Parathyroid adenoma (tissue), 2 donors: Measurements from ENCODE around the gene MRGPRF.

Experiments used
- H2AFZ ChIP-seq: fragments of 300-600 bp; sonication (generic); one replicate; pipeline ENCODE4 v1.7.0; 2017; ENCODE audit warnings: antibody characterized with exemption, mild to moderate bottlenecking
- H3K27ac ChIP-seq: fragments of 300-600 bp; sonication (generic); one replicate; pipeline ENCODE4 v1.7.0; 2017
- H3K27me3 ChIP-seq: fragments of 300-600 bp; sonication (generic); one replicate; pipeline ENCODE4 v1.7.0; 2017; ENCODE audit warnings: low read length; ENCODE audit not compliant: control insufficient read depth, insufficient read depth
- H3K36me3 ChIP-seq: fragments of 300-600 bp; sonication (generic); one replicate; pipeline ENCODE4 v1.7.0; 2017; ENCODE audit warnings: low read length; ENCODE audit not compliant: control insufficient read depth, insufficient read depth
- H3K4me1 ChIP-seq: fragments of 300-600 bp; sonication (generic); one replicate; pipeline ENCODE4 v1.7.0; 2017; ENCODE audit warnings: control low read depth
- H3K4me2 ChIP-seq: fragments of 300-600 bp; sonication (generic); one replicate; pipeline ENCODE4 v1.7.0; 2017; ENCODE audit warnings: low read length
- H3K4me3 ChIP-seq: fragments of 300-600 bp; sonication (generic); one replicate; pipeline ENCODE4 v1.7.0; 2017; ENCODE audit warnings: low read depth, low read length
- H3K79me2 ChIP-seq: fragments of 300-600 bp; sonication (generic); one replicate; pipeline ENCODE4 v1.7.0; 2017; ENCODE audit warnings: control low read depth
- H3K9ac ChIP-seq: fragments of 300-600 bp; sonication (generic); one replicate; pipeline ENCODE4 v1.7.0; 2017; ENCODE audit warnings: mild to moderate bottlenecking
- H3K9me3 ChIP-seq: fragments of 300-600 bp; sonication (generic); one replicate; pipeline ENCODE4 v1.7.0; 2017; ENCODE audit warnings: low read length; ENCODE audit not compliant: control insufficient read depth
- TF ChIP-seq, protein P1 (sequence below): fragments of 300-600 bp; sonication (generic); IDR thresholded peaks from one replicate; pipeline ENCODE4 v1.7.0; 2017; ENCODE audit warnings: antibody characterized with exemption, mild to moderate bottlenecking
- donor health status: primary hyperparathyroidism.

Gene MRGPRF

GRCh38 chr11:69022260-69022659 lies 9.2 kb upstream of the MRGPRF start:
- H3K27ac ChIP-seq, result no peak overlapping the region
- no peaks in the 10 kb centered on the region for H3K27me3 ChIP-seq
- no peak overlapping the region for H3K9ac ChIP-seq

DNA sequence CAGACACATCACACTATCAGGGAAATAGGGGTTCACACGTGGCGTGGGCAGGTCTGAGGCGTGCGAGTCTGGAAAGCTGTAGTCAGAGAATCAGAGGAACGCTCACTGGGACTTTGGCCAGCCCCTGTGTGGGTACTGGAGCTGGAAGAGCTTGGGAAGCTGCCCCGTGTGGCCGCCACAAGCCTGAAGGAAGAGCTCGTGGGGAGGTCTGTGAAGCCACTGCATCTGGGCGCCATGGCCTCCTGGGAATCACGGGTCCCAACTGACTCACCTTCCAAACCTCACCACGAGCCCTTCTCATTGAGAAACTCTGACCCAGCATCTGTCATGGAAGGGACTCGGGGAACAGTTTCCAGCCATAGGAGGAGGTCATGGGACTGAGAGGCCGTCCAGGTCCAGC lies 5.9 kb upstream of the MRGPRF start:
- H3K27ac ChIP-seq, result no peak overlapping the region
- TF ChIP-seq, protein P1, sequence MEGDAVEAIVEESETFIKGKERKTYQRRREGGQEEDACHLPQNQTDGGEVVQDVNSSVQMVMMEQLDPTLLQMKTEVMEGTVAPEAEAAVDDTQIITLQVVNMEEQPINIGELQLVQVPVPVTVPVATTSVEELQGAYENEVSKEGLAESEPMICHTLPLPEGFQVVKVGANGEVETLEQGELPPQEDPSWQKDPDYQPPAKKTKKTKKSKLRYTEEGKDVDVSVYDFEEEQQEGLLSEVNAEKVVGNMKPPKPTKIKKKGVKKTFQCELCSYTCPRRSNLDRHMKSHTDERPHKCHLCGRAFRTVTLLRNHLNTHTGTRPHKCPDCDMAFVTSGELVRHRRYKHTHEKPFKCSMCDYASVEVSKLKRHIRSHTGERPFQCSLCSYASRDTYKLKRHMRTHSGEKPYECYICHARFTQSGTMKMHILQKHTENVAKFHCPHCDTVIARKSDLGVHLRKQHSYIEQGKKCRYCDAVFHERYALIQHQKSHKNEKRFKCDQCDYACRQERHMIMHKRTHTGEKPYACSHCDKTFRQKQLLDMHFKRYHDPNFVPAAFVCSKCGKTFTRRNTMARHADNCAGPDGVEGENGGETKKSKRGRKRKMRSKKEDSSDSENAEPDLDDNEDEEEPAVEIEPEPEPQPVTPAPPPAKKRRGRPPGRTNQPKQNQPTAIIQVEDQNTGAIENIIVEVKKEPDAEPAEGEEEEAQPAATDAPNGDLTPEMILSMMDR, result no peak
- H3K27me3 ChIP-seq, result no peaks in the 10 kb centered on the region

More at GRCh38 chr11:69022260-69022659, 9.2 kb upstream of the MRGPRF start:
- Histone ChIP-seq H3K4me1 (no peaks in the 10 kb centered on the region), H3K36me3 (no peaks in the 10 kb centered on the region), H3K4me3 (no peak overlapping the region), H3K79me2 (no peaks in the 10 kb centered on the region), H3K9me3 (no peaks in the 10 kb centered on the region), H3K4me2 (no peak overlapping the region), H2AFZ (no peak overlapping the region)
- TF ChIP-seq, protein P1, result no peak

DNA sequence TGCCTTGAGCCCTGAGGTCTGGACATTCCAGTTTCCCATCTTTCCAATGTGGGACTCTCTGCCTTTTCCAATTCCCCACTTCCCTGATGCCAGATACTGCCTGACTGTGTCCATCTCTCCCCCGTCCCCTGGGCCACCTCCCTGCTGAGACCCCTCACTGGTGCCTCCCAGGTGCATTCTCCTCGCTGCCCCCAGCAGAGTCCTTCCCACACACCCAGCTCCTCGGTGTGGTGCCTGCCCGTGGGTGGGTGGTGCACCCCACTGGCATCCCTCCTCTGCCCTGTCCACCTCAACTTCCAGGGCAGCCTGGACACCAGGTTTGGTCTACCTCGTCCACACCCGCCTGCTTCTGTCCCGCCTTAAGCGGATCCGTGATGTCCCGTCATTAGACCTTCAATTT lies 4.9 kb upstream of the MRGPRF start:
- no peak overlapping the region for H2AFZ ChIP-seq
- H3K27ac ChIP-seq, result no peak overlapping the region
- no peaks in the 10 kb centered on the region for H3K79me2 ChIP-seq
- H3K36me3 ChIP-seq, result no peaks in the 10 kb centered on the region
- H3K27me3 ChIP-seq, result no peaks in the 10 kb centered on the region
- TF ChIP-seq, protein P1, result no peak
- no peaks in the 10 kb centered on the region for H3K4me1 ChIP-seq
- H3K4me3 ChIP-seq, result no peak overlapping the region
- no peaks in the 10 kb centered on the region for H3K9me3 ChIP-seq
- no peak overlapping the region for H3K4me2 ChIP-seq
- no peak overlapping the region for H3K9ac ChIP-seq

More for the DNA sequence above, 5.9 kb upstream of the MRGPRF start:
- Histone ChIP-seq H2AFZ (no peak overlapping the region), H3K4me3 (no peak overlapping the region), H3K4me2 (no peak overlapping the region), H3K36me3 (no peaks in the 10 kb centered on the region), H3K9ac (no peak overlapping the region), H3K4me1 (no peaks in the 10 kb centered on the region), H3K79me2 (no peaks in the 10 kb centered on the region), H3K9me3 (no peaks in the 10 kb centered on the region)

- Histone ChIP-seq H3K27me3 (no peaks in the 10 kb centered on the region), H2AFZ (no peak overlapping the region), H3K9ac (no peak overlapping the region), H3K27ac (no peak overlapping the region), H3K4me3 (no peak overlapping the region), H3K36me3 (no peaks in the 10 kb centered on the region), H3K4me2 (no peak overlapping the region), H3K79me2 (no peaks in the 10 kb centered on the region), H3K9me3 (no peaks in the 10 kb centered on the region), H3K4me1 (no peaks in the 10 kb centered on the region)
- TF ChIP-seq, protein P1, result no peak
These were observed 2.0 kb upstream of the MRGPRF start for GRCh38 chr11:69014898-69015549.
